ENCODE measurements around the gene HCRTR1.
"Not testable (repeated sequence)": the region's sequence is repeated elsewhere in the genome, so short reads cannot be mapped to it uniquely, and the experiment has no call there.

HCRTR1 gene

DNA sequence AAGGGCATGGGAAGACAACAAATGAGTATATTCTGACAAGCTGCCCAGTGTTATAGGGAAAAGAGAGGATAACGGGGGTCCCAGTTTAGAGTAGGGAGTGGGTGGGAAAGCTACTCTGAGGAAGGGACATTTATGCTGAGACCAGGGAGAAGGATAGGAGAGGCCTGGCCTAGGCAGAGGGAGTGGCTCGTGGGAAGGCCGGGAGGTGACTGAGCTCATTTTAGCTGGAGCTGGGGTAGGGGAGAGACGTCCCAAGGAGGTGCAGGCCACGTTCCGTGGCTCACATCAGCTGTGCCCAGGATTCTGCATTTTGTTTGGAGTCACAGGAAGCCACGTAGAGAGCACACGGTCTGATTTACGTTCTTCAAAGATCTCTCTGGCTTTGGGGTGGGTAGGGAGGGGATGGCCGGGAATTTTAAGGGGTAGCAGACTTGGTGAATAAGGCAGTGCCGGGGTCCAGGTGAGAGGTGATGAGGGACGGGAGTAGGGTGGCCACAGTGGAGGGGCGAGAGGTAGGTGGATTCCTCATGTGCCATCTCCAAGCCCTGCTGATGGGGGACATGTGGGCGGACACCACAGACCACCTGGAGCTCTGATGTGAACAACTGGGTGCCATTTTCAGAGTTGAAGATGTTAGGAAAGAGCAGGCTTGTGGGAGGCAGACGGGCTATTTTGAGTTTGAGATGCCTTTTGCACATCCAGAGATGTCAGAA, 36.4 kb upstream of the HCRTR1 start:
- no peak for FAIRE-seq

DNA sequence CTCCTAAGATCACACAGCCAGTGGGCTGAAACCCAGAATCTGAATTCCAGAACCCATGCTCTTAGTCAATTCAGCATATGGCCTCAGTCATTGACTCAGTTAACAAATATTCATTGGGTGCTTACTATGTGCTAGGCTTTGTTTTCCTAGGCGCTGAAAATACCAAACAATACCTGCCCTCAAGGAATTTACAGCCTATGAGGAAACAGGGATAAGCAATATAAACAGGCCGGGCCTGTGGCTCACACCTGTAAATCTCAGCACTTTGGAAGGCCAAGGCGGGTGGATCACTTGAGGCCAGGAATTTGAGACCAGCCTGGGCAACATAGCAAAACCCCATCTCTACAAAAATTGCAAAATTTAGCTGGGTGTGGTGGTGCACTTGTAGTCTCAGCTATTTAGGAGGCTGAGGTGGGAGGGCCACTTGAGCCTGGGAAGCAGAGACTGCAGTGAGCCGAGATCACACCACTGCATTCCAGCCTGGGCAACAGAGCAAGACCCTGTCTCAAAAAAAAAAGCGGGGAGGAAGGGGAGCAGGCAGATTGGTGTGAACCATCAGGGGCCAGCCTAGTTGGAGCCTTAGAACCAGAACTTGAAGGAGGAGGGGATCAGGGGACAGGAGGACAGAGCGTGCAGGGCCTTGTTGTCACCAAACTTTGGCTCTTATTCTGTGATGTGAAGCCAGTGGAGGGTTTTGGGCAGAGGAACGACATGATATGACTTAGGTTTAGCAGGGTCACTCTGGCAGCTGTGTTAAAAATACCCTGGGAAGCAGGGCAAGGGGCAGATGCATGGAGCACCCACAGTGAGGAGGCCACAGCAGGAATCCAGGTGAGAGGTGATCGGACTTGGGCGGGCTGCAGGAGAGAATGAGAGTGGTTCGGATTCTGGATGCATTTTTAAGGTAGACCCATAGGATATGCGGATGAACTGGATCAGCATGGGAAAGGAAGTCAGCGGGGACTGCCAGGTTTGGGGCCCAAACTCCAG, 35.4 kb upstream of the HCRTR1 start:
- no peak for FAIRE-seq
- no peak for DNase-seq (ENCODE audit: insufficient read length, low spot score)

More for the DNA sequence above, 36.4 kb upstream of the HCRTR1 start:
- no peak for DNase-seq (ENCODE audit: insufficient read length, low spot score)

DNA sequence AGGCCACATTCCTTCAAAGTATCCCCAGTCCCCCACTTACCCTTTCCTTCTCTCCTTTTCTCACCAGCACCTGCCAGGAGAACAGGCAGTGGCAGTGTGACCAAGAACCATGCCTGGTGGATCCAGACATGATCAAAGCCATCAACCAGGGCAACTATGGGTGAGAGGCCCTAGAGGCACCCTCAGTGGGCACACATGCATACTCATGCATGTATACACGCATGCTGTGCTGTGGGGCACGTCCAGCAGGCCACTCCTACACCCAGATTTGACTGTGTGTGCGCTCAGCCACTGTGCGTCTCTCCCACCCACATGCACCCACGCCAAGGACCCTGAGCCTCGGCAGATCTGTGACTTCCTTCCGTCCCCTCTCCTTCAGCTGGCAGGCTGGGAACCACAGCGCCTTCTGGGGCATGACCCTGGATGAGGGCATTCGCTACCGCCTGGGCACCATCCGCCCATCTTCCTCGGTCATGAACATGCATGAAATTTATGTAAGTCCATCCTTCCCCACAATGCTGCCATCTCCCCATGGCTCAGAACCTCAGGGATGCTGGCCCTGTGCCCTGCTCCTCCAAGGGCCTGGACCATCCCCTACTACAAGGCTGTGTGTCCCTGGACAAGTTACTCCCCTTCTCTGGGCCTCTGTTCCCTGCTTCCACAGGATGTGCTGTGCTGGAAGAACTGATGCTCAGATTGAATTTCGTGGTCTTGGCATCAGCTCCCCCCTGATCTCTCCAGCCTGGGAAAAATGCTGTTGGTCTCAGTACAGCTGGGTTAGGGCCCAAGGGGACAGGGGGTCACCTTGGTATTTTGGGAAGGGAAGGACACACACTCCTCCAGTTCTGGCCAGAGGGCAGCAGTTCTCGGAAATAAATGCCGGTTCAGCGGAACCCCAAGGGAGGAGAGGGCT, 34.2 kb upstream of the HCRTR1 start:
- FAIRE-seq (no peak), DNase-seq (ENCODE audit: insufficient read length, low spot score) (no peak)

DNA sequence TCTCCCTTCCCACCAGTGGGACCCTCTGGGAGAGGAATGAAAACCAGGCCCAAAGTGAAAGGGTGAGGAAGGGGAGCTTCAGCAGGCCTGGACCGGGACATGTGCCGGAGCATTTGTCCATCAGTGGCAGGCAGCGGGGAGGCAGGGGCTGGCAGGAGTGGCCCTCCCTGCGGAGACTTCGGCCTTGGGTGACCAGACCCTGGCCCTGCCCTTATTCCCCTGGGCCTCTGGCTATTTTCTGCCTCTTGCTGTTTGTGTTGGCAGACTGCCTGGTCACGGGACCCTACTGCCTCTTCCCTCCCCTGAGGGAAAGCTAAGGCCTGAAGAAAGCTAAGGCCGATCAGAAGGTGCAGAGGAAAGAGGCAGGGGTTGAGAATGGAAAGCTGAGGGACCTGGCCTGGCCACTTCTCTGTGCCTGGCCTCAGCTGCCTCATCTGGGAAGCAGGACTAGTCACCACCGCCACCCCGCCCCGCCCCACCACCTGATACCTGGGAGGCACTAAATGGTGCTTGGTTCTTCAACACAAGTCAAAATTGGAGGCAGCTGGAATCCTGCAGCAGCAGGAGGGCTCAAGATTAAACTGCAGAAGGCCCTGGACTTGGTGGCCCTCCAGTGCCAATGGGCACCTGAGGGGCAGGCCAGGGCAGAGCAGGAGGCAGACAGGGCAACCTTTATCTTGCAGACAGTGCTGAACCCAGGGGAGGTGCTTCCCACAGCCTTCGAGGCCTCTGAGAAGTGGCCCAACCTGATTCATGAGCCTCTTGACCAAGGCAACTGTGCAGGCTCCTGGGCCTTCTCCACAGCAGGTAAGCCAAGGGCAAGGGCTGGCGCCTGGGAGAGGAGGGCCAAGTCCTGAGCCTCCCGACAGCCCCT, 33.3 kb upstream of the HCRTR1 start:
- FAIRE-seq, result no peak
- DNase-seq (ENCODE audit: insufficient read length, low spot score), result no peak

DNA sequence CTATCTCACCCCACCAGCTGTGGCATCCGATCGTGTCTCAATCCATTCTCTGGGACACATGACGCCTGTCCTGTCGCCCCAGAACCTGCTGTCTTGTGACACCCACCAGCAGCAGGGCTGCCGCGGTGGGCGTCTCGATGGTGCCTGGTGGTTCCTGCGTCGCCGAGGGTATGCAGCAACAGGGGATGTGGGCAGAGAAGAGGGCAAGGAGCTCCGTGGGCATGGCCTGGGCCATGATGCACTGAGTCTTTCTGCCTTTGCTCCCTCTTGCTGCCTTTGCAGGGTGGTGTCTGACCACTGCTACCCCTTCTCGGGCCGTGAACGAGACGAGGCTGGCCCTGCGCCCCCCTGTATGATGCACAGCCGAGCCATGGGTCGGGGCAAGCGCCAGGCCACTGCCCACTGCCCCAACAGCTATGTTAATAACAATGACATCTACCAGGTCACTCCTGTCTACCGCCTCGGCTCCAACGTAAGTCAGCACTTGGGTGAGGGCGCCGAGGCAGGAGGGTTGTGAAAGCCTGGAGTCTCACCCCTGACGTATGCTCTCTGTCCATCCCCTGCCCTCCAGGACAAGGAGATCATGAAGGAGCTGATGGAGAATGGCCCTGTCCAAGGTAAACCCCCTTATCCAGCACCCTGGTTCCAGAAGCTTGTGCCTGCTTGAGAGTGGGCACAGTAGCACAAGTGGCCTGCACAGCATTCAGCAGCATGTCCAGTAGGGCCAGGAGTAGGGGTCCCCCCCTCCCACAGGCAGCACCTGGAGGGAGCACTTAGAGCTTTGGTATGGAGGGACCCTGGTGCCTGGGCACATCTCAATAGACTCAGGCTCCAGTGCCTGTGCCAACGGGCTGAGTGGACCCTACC, 32.4 kb upstream of the HCRTR1 start:
- FAIRE-seq (no peak), DNase-seq (ENCODE audit: insufficient read length, low spot score) (no peak)

DNA sequence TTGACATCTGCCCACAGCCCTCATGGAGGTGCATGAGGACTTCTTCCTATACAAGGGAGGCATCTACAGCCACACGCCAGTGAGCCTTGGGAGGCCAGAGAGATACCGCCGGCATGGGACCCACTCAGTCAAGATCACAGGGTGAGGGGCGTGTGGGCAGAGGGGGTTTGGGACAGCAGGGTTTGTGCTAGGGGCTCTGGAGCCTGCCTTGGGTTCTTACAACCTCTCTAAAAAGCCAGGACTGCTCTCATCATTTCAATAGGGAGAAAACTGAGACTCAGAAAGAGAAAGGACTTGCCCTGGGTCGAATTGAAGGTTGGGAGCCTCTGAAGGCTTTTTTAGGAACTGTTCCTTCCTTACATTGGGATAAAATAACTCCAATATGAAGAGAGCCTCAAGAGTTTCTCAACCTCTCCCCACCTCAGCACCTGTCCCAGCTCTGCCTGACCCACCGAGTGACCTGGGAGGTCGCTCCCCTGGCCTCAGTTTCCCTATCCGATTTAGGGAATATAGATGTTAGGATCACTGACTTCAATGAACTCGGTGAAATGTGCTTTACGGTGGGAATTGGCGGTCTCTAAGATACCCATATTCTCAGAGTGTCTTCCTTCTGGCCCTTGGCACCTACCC, 31.6 kb upstream of the HCRTR1 start:
- DNase-seq (ENCODE audit: insufficient read length, low spot score), result no peak
- FAIRE-seq, result no peak

DNA sequence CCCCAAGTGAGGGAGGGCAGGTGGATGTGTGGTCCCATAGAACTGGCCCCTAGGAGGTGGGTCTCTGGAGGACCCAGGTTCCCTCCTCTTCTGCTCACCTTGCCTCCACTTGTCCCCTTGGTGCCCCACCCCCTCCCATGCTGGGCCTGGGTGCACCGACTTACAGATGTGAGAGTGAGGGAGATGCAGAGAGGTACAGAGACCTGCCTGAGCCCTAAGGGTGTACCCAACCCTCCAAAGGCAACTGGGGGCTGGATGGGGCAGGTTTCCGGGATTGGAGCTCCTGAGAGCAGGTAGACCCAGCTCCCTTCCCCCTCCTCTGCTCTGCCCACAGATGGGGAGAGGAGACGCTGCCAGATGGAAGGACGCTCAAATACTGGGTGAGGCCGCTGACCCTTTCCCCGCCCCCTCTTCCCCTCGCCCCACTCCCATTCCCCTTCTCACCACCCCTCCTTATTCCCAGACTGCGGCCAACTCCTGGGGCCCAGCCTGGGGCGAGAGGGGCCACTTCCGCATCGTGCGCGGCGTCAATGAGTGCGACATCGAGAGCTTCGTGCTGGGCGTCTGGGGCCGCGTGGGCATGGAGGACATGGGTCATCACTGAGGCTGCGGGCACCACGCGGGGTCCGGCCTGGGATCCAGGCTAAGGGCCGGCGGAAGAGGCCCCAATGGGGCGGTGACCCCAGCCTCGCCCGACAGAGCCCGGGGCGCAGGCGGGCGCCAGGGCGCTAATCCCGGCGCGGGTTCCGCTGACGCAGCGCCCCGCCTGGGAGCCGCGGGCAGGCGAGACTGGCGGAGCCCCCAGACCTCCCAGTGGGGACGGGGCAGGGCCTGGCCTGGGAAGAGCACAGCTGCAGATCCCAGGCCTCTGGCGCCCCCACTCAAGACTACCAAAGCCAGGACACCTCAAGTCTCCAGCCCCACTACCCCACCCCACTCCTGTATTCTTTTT, 30.8 kb upstream of the HCRTR1 start:
- DNase-seq (ENCODE audit: insufficient read length, low spot score) (no peak), FAIRE-seq (no peak)

DNA sequence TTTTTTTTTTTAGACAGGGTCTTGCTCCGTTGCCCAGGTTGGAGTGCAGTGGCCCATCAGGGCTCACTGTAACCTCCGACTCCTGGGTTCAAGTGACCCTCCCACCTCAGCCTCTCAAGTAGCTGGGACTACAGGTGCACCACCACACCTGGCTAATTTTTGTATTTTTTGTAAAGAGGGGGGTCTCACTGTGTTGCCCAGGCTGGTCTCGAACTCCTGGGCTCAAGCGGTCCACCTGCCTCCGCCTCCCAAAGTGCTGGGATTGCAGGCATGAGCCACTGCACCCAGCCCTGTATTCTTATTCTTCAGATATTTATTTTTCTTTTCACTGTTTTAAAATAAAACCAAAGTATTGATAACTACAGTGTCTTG, 30.2 kb upstream of the HCRTR1 start:
- not testable (repeated sequence) for DNase-seq (ENCODE audit: insufficient read length, low spot score); FAIRE-seq

DNA sequence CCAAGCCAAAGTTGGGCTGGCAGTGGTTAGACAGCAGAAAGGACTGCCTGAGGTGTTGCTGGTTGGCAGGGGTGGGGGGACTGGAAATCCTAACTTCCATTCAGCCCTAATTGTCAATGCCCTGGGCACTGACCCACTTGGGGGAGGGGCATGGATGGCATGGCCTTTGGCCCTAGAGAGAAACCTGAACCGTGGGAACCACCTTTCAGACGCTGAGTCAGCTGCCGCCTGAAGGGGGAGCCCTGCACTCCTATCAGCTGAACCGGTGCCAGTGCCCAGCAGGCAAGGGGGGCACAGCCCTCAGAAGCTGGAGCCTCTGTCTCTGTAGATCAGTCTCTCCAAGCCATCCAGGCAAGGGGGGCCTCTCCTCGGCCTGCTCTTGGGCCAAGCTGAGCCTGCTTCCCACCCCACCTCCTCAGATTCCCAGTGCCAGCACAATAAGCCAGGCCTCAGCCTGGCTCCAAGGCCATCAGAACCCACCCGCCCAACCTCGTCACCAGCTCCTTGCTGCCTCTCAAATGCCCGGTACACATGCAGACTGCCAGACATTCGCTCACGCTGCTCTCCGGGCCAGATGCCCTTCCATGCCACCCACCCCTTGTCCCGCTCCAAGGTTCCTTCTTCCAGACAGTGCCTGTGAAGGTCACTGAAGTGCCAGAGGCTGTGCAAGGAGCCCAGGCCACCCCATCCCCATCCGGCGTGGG, 29.6 kb upstream of the HCRTR1 start:
- DNase-seq (ENCODE audit: insufficient read length, low spot score), result peak; percentile 93

DNA sequence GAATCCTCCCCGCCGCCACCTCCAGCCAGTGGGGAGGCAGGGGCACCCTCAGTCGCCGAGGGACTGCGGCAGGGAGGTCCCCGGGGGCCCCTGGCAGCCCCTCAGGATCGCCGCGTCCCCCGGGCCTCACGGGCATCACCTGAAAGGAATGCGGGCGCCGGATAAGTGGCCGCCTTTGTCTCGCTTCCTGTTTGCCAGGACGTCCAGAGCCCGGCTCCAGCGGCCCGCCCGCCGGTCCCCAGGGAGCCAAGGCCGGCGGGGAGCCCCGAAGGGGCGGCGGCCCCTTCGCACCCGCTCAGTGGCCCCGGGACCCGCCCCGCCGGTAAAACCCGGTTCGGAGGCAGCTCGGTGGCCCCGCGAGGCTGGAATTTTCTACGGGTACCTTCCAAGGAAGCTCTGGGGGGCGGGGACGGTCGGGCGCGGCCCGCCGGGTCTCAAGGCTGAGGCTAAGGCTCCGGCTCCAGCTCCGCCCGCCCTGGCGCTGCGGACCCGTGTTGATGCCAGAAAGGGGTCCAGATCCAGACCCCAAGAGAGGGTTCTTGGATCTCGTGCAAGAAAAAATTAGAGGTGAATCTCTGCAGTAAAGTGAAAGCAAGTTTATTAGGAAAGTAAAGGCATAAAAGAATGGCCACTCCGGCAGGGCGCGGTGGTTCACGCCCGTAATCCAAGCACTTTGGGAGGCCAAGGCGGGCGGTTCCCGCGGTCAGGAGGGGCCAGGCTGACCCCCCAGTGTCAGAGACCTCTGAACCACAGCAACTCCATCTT, 28.6 kb upstream of the HCRTR1 start:
- FAIRE-seq, result no peak
- DNase-seq (ENCODE audit: insufficient read length, low spot score), result no peak

More for the DNA sequence above, 29.6 kb upstream of the HCRTR1 start:
- FAIRE-seq, result peak; percentile 47

DNA sequence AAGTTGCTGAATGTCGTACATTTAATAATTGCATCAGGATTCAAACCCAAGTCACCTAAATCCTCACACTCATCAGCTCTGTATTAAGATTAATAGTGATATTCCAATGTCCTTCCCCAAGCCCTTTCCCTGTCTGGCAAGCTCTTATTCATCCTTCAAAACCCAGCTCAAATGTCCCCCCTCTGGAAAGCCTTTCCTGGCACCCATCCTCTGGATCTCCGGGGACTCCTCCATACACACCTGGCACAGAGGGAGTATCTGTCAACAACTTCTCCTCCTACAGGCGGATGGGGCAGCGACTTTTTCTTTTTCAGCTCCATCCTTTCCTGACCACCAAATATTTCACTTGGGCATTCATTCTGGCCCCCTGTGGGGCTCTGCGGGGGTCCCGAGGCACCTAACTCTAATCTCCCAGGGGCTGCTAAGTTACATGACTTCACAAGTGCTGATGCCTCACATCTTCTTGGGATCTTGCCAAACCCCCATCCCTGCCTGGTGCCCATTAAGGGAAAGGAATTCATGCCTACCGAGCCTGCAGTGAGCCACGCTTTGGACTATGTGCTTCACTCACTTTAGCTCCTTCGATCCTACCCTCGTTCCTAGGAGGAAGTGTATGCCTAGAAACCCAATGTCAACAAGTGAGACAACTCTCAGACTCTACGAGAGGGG, 25.9 kb upstream of the HCRTR1 start:
- FAIRE-seq (no peak), DNase-seq (ENCODE audit: insufficient read length, low spot score) (no peak)

DNA sequence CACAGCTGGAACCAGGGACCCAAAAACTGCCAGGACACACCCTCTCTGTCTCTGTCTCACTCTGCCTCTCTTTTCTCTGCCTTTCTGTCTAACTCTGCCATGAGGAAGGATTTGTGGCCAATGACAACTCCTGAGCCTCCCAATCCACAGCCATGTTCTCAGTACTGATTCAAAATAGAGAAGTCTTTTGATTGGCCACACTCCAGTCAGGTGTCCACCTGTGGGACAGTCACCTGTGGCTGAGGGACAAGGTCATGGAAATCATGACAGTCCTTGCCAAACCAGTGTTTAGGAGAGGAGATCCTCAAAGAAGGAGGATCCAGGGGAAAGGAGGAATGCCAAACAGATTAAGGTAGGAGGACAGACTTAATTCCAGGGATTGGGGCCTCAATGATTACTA, 25.4 kb upstream of the HCRTR1 start:
- DNase-seq (ENCODE audit: insufficient read length, low spot score), result no peak
- FAIRE-seq, result no peak

DNA sequence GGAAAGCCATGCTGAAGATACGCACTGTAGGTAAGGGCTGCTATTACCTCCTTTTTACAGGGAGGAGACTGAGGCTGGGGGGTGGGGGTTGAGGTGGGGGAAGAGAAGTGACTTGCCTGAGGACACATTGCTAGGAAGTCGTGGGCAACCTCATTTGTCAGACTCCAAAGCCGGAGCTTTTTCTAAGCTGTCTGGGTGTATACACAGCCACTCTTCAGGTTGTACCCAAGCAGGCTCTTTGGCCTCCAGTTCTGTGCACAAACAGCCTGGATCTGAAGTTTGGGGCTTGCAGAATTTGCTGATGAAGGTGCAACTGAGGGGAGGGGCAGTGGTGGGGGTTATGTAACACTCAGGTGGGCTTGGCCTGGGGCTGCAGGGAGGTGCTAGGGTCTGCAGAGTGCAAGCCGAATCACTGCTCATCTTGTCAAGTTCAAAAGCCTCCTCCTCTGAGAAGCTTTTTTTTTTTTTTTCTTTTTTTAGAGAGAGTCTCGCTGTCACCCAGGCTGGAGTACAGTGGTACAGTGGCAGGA, 24.3 kb upstream of the HCRTR1 start:
- FAIRE-seq (no peak), DNase-seq (ENCODE audit: insufficient read length, low spot score) (no peak)

DNA sequence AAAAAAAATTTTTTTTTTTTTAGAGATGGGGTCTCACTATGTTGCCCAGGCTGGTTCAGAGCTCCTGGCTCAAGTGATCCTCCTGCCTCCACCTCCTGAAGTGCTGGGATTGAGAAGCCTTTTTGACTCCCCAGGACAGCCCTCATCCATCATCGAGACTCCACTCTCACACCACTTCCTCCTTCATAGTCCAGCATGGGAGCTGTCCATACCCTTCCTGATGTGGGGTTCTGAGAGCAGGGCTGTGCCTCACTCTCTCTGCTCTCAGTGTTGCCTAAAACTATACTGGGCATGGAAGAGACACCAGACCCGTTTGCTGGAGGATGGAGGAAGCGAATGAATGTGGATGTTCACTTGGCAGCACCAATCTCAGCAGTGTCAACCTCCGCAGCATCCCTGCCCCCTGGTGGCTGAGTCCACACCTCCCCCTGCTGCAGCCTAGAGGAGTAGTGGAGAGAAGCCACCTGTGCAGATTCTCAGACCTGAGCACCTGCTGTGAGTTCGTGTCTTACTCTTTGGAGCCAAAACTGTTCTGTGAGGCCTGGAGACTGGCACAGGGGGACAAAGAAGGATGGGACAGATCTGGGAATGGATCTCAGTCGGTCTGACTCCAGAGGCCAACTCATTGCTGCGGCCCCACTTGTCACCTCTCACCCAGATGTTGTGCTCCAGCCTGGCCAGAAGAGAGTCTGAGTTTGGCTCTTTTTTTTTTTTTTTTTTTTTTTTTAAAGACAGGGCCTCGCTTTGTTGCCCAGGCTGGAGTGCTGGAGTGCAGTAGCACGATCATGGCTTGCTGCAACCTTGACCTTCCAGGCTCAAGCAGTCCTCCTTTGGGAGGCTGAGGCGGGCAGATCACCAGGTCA, 23.5 kb upstream of the HCRTR1 start:
- FAIRE-seq, result peak; percentile 97

More for the DNA sequence above, 23.5 kb upstream of the HCRTR1 start:
- DNase-seq (ENCODE audit: insufficient read length, low spot score), result peak; percentile 80
